NT2/D1 (cell line): Measurements from ENCODE around the gene EFTUD2.

ENCODE experiments used
- SUZ12 ChIP-seq: IDR thresholded peaks from 2 replicates; pipeline ENCODE4 v1.6.1; 2011; ENCODE audit not compliant: insufficient read length, insufficient read depth; ENCODE audit errors: extremely low read depth
- YY1 ChIP-seq: IDR thresholded peaks from 2 replicates; pipeline ENCODE4 v1.6.1; 2011; ENCODE audit not compliant: insufficient read length, insufficient read depth
- ZNF274 ChIP-seq: IDR thresholded peaks from 2 replicates; pipeline ENCODE4 v1.6.1; 2011; ENCODE audit warnings: mild to moderate bottlenecking, low read depth, low read length

GRCh38 chr17:44931376-44931775 lies 32.1 kb upstream of the EFTUD2 start:
- no peak for TF ChIP-seq YY1
- no peak for TF ChIP-seq ZNF274
- no peak for TF ChIP-seq SUZ12
